Body of pancreas (tissue), 4 donors: ENCODE measurements around the gene FAHD1. TPM values are rescaled to one million over a fixed set of nuclear protein-coding genes. Genes with fewer than 3 reads are reported as not detected.

ENCODE experiments used
- ATAC-seq: fragments of 150-250 bp; one replicate; pipeline ENCODE4 v1.9.1; 2016
- DNase-seq, 4 donors: peaks; one replicate each; pipeline ENCODE4 v3.0.0-alpha.2; 2019
- H3K27ac ChIP-seq, 4 donors: fragments of 200-600 bp; sonication (generic); 1 replicate in 3 of 4; 2 replicates in 1 of 4; pipeline versions ENCODE4 v1.5.1 to v1.6.1; 2016 to 2019; ENCODE audit warnings: mild to moderate bottlenecking in 1 of 4, mixed read lengths in 1 of 4, moderate library complexity in 1 of 4
- H3K27me3 ChIP-seq, 2 donors: fragments of 200-600 bp; sonication (generic); one replicate each; pipeline ENCODE4 v1.6.0; 2016; ENCODE audit warnings: mild to moderate bottlenecking in 1 of 2
- H3K36me3 ChIP-seq, 2 donors: fragments of 200-600 bp; sonication (generic); replicated peaks in 1 of 2; 2 replicates each; pipeline ENCODE4 v1.5.1; 2016; ENCODE audit warnings: low read depth in 2 of 2; ENCODE audit not compliant: insufficient read depth in 1 of 2
- H3K4me1 ChIP-seq: fragments of 200-600 bp; sonication (generic); one replicate; pipeline ENCODE4 v1.6.0; 2016
- H3K4me3 ChIP-seq, 2 donors: fragments of 200-600 bp; sonication (generic); 1 replicate in 1 of 2; 2 replicates in 1 of 2; pipeline ENCODE4 v1.5.1; 2016 to 2019
- H3K9me3 ChIP-seq, 3 donors: fragments of 200-600 bp; sonication (generic); 1 replicate in 2 of 3; 2 replicates in 1 of 3; pipeline ENCODE4 v1.5.1; 2016
- POLR2A ChIP-seq, 3 donors: fragments of 450-650 bp; IDR thresholded peaks; one replicate each; pipeline ENCODE4 v1.6.1; 2016; ENCODE audit warnings: antibody characterized with exemption in 3 of 3, mild to moderate bottlenecking in 2 of 3
- whole genome bisulfite sequencing, 2 donors: methylation state at CpG; one replicate each; pipeline ENCODE4 v1.1.5; 2017; 5-methylcytosine and 5-hydroxymethylcytosine counted together
- intact Hi-C: fragments of 100-400 bp; cut with DNase I; formaldehyde crosslinking; loops from one replicate; pipeline ENCODE4 v1.15.1; 2023
- total RNA-seq, 2 donors: library from RNA; depleted of rRNA; stranded (reverse); fragments of >200 nt; gene quantifications; one replicate each; pipeline ENCODE4 v1.1.0, GENCODE V29; 2016
- TF ChIP-seq, protein P1 (sequence below), 7 experiments: fragments of 450-650 bp in 4 of 7; fragments of 200-600 bp in 3 of 7; sonication (generic) in 3 of 7; IDR thresholded peaks; one replicate each; pipeline ENCODE4 v1.5.1; 2016 to 2019; ENCODE audit warnings: antibody characterized with exemption in 7 of 7

The FAHD1 gene
- total RNA-seq, 2 donors from 2014 or later, result 32.6 to 50.8 TPM

DNA sequence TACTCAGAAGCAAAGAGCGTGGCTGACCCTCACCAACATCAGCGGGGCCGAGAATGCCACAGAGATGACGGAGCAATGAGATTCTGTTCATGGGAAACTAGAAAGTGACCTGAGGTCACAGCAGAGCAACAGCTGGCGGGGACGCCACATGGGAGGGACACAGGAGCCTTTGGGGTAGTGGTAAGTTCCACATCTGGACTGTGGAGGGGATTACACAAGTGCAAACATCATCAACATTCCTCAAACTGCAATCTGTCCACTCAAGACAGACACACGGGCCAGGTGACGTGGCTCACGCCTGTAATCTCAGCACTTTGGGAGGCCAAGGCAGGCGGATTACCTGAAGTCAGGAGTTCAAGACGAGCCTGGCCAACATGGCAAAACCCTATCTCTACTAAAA is 11.5 kb upstream of the FAHD1 start:
- Histone ChIP-seq H3K4me3 (no peak overlapping the region), H3K36me3 (peaks cover 0 to 8% of the 10 kb centered on the region in 2 donors), H3K27ac (no peak overlapping the region), H3K4me1 (peaks cover 10% of the 10 kb centered on the region), H3K27me3 (no peaks in the 10 kb centered on the region), H3K9me3 (no peaks in the 10 kb centered on the region)
- no peak for ATAC-seq
- 84 to 93% methylated on average over 11 of the region's 11 CpGs for whole genome bisulfite sequencing, 2 donors
- no peak for DNase-seq
- TF ChIP-seq, protein P1, sequence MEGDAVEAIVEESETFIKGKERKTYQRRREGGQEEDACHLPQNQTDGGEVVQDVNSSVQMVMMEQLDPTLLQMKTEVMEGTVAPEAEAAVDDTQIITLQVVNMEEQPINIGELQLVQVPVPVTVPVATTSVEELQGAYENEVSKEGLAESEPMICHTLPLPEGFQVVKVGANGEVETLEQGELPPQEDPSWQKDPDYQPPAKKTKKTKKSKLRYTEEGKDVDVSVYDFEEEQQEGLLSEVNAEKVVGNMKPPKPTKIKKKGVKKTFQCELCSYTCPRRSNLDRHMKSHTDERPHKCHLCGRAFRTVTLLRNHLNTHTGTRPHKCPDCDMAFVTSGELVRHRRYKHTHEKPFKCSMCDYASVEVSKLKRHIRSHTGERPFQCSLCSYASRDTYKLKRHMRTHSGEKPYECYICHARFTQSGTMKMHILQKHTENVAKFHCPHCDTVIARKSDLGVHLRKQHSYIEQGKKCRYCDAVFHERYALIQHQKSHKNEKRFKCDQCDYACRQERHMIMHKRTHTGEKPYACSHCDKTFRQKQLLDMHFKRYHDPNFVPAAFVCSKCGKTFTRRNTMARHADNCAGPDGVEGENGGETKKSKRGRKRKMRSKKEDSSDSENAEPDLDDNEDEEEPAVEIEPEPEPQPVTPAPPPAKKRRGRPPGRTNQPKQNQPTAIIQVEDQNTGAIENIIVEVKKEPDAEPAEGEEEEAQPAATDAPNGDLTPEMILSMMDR (IDR thresholded peaks at IDR 0.05), result no peak
- TF ChIP-seq POLR2A (IDR thresholded peaks at IDR 0.05), result no peak
- intact Hi-C loops, result no loop called here

DNA sequence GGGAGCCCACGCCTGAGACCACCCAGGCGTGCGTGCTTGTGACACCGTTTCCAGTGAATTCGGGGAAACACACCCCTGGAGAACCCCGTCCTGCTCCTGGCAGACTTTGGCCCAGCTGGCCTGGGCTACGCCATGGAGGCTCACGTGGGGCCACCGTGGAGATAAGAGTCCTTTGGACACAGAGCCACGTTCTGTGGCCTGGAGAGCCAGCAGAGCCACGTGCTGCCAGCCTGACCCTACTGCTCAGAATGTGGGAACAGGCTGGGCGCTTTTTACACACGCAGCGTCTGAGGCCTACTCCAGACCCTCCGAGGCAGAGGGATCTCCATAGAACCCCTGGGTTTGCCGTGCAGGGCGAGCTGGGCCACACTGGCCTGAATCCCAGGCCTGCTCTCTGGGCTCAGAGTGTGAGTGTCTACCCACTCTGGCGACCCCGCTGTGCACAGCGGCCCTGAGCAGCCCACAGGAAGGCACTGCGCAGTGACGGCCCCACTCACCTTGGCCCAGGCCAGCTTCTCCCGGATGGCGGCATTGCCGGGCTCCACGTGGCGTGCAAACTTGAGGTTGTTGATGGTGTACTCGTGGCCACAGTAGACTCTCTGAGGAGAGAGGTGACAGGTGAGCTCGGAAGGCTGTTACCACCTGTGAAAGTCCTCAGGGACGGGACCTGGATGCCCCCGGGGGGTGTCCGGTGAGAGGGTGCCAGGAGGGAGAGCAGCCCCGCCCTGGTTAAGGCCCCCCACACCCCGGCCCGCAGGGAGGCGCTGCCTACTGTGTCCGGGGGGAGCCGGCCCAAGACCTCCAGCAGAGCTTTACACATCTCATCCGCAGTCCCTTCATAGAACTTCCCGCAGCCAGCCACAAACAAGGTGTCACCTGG is 10.4 kb upstream of the FAHD1 start:
- ATAC-seq (no peak), DNase-seq (no peak)
- Histone ChIP-seq H3K4me1 (peaks cover 10% of the 10 kb centered on the region), H3K36me3 (peaks cover 0 to 8% of the 10 kb centered on the region in 2 donors), H3K27me3 (no peaks in the 10 kb centered on the region), H3K4me3 (no peak overlapping the region), H3K27ac (no peak overlapping the region), H3K9me3 (no peaks in the 10 kb centered on the region)
- intact Hi-C loops, result no loop called here
- WGBS, 2 donors, result 87 to 92% methylated on average over 25 to 39 of the region's 40 CpGs
- TF ChIP-seq, protein P1 (IDR thresholded peaks at IDR 0.05), result no peak
- TF ChIP-seq POLR2A (IDR thresholded peaks at IDR 0.05), result no peak

DNA sequence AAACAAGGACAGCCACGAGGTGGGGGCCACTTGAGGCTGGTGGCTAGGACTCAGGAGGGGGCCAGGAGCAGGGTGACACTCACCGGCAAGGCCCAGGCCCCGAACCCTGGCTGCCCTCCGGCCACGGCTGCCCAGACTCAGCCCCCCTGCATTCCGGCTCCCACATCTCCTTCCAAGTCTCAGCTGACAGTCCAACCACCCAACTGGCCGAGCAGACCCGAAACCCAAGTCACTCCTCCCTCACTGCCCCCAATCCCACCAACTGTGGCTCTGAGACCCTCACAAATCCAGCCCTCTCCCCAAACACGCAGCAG is 9.8 kb upstream of the FAHD1 start:
- Histone ChIP-seq H3K27me3 (no peaks in the 10 kb centered on the region), H3K4me1 (peaks cover 10% of the 10 kb centered on the region), H3K36me3 (peaks cover 0 to 8% of the 10 kb centered on the region in 2 donors), H3K9me3 (no peaks in the 10 kb centered on the region), H3K27ac (no peak overlapping the region), H3K4me3 (no peak overlapping the region)
- DNase-seq (no peak), ATAC-seq (no peak)
- TF ChIP-seq, protein P1 (IDR thresholded peaks at IDR 0.05), result no peak
- TF ChIP-seq POLR2A (IDR thresholded peaks at IDR 0.05), result no peak
- intact Hi-C loops, result no loop called here
- WGBS, 2 donors, result 96 to 98% methylated on average over 5 to 8 of the region's 9 CpGs

DNA sequence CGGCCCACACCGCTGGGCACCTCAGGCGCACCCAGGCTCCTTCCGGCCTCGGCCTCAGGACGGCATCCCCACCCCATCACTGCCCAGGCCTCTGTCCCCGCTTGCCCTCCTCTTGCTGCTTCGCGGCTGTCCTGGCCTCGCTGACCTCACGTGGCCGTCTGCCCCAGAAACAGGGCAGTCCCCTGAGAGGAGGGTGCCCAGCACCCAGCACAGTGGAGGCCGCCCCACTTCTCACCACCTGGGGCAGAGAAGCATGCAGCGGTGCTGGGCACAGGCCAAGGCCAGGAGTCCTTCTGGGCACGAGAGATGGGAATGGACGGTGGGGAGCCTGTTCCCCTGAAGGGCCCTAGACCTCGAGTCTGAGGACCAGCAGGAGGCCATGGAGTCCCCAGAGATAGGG is 9.3 kb upstream of the FAHD1 start:
- H3K9me3 ChIP-seq, result no peaks in the 10 kb centered on the region
- peaks cover 0 to 8% of the 10 kb centered on the region in 2 donors for H3K36me3 ChIP-seq
- ATAC-seq (no peak), DNase-seq (no peak)
- H3K27ac ChIP-seq, result no peak overlapping the region
- TF ChIP-seq, protein P1 (IDR thresholded peaks at IDR 0.05), result no peak
- TF ChIP-seq POLR2A (IDR thresholded peaks at IDR 0.05), result no peak
- intact Hi-C loops, result no loop called here
- no peaks in the 10 kb centered on the region for H3K27me3 ChIP-seq
- 89 to 91% methylated on average over 12 to 17 of the region's 17 CpGs for WGBS, 2 donors
- H3K4me1 ChIP-seq, result peaks cover 10% of the 10 kb centered on the region
- no peak overlapping the region for H3K4me3 ChIP-seq
